Mesenteric fat pad (tissue), 1 donor: ENCODE measurements around the gene CCDC70. TPM values are rescaled to one million over a fixed set of nuclear protein-coding genes. Genes with fewer than 3 reads are reported as not detected.
"Not testable (repeated sequence)": the region's sequence is repeated elsewhere in the genome, so short reads cannot be mapped to it uniquely, and the experiment has no call there.

ENCODE experiments used
- DNase-seq: peaks from one replicate; pipeline ENCODE4 v3.0.0-alpha.2; 2020; ENCODE audit warnings: low spot score
- total RNA-seq: library from RNA; stranded (reverse); fragmentation: NEBNext Ultra II Directional; extraction: Animal tissue kit (Norgen Biotek cat#: 25700); gene quantifications from one replicate; pipeline ENCODE4 v1.2.1, GENCODE V29; 2021
- donor health status: DM: yes; HTN: yes; CAD: no.

Gene CCDC70
- total RNA-seq, 1 donor from 2014 or later = not detected

GRCh38 chr13:51905787-51906186 is 44.0 kb downstream of the CCDC70 start:
- no peak for DNase-seq

- DNase-seq = no peak
These were observed 44.8 kb downstream of the CCDC70 start for GRCh38 chr13:51906581-51906980.

- no peak for DNase-seq
These were observed 45.4 kb downstream of the CCDC70 start for GRCh38 chr13:51907040-51907732.

GRCh38 chr13:51909265-51909664 is 47.5 kb downstream of the CCDC70 start:
- DNase-seq = not testable (repeated sequence)

- DNase-seq = no peak
These were observed 48.7 kb downstream of the CCDC70 start for GRCh38 chr13:51910508-51910907.

- DNase-seq = no peak
These were observed 50.3 kb downstream of the CCDC70 start for GRCh38 chr13:51912091-51912490.

- DNase-seq = no peak
These were observed 50.9 kb downstream of the CCDC70 start for GRCh38 chr13:51912511-51913225.

- DNase-seq = no peak
These were observed 51.8 kb downstream of the CCDC70 start for GRCh38 chr13:51913421-51914136.

GRCh38 chr13:51914137-51914493 is 52.3 kb downstream of the CCDC70 start:
- no peak for DNase-seq

Other genes with a start within 250 kb of the CCDC70 start
- gene DHRS12, start 57.8 kb upstream of the CCDC70 start, total RNA-seq = 14.8 TPM
- gene TMEM272, start 16.8 kb upstream of the CCDC70 start, total RNA-seq = 0.32 TPM
- 7.1 TPM for gene ATP7B, start 149.5 kb downstream of the CCDC70 start, total RNA-seq
- gene ALG11, start 150.4 kb downstream of the CCDC70 start, total RNA-seq = 28.2 TPM
- gene UTP14C, start 162.7 kb downstream of the CCDC70 start, total RNA-seq = 12.5 TPM